Measurements from ENCODE around the gene DNAJB12.

GRCh38 chr10:72389014-72389413 lies 34.3 kb upstream of the DNAJB12 start:
- no peak for TF ChIP-seq CTCF (IDR thresholded peaks at IDR 0.05)
- no peak for TF ChIP-seq POLR2AphosphoS5 (IDR thresholded peaks at IDR 0.05; ENCODE audit: insufficient read depth in 1 of 2, low read depth in 1 of 2)
- no peak for TF ChIP-seq POLR2A (IDR thresholded peaks at IDR 0.05)

Data from vagina (tissue), 2 donors.